K562 (cell line): ENCODE results near the gene MAS1L. TPM values are rescaled to one million over a fixed set of nuclear protein-coding genes. Genes with fewer than 3 reads are reported as not detected.

Experiments
- ATAC-seq: fragments of 200-7000 bp; cut with Tn5 transposase; 3 replicates; pipeline ENCODE4 v1.9.1; 2020; ENCODE audit warnings: moderate library complexity
- BruUV-seq: library from RNA; stranded (reverse); fragments of 400-500 nt; replicated peaks from 2 replicates; lab custom pipeline; 2021; lab: Mats Ljungman, UMichigan
- CTCF ChIA-PET: fragments of 300-600 bp; formaldehyde crosslinking; extraction: SDS; loops from one replicate; lab custom pipeline; 2021; ENCODE audit warnings: low intra/inter-chr PET ratio; lab: Yijun Ruan, JAX
- POLR2A ChIA-PET: fragments of 300-600, 350-650 bp; sonication (Branson Sonifier 250); formaldehyde crosslinking; extraction: SDS; loops from one replicate; lab custom pipeline; 2021; ENCODE audit warnings: antibody characterized with exemption, inconsistent platforms; lab: Yijun Ruan, JAX
- DNase-seq, 4 experiments: peaks; one replicate each; pipeline versions ENCODE4 v3.0.0 to v3.0.0-alpha.2; 2011 to 2018; ENCODE audit warnings: low spot score in 3 of 4, mixed read lengths in 3 of 4; ENCODE audit errors: extremely low read depth in 1 of 4
- FAIRE-seq: peaks from 2 replicates; lab custom pipeline; 2011; peaks lifted over from hg19 to GRCh38; lab: Jason Lieb, UNC
- H2AFZ ChIP-seq: 2 replicates; pipeline ENCODE4 v1.6.0; 2011; ENCODE audit warnings: low read depth, low read length, control low read depth, inconsistent platforms
- H3K27ac ChIP-seq: fragments of 200-600 bp; 3 replicates; pipeline ENCODE4 v1.8.0; 2011; ENCODE audit warnings: low read depth, mild to moderate bottlenecking, control low read depth, inconsistent platforms, low read length, moderate library complexity, mixed read lengths; ENCODE audit errors: extremely low read depth
- H3K27me3 ChIP-seq, 2 experiments: fragments of 300-600 bp in 1 of 2; 2 replicates in 1 of 2; 3 replicates in 1 of 2; pipeline versions ENCODE4 v1.6.0 to v1.8.0; 2011; ENCODE audit warnings: inconsistent platforms in 2 of 2, low read length in 2 of 2, mild to moderate bottlenecking in 1 of 2, mixed read lengths in 1 of 2, moderate library complexity in 1 of 2; ENCODE audit not compliant: control insufficient read depth in 2 of 2, insufficient read depth in 2 of 2
- H3K36me3 ChIP-seq: fragments of 300-600 bp; 3 replicates; pipeline ENCODE4 v1.8.0; 2011; ENCODE audit warnings: mild to moderate bottlenecking, low read length, inconsistent platforms; ENCODE audit not compliant: control insufficient read depth, insufficient read depth
- H3K4me1 ChIP-seq, 2 experiments: fragments of 200-600 bp in 1 of 2; replicated peaks in 1 of 2; 2 replicates in 1 of 2; 3 replicates in 1 of 2; pipeline versions ENCODE4 v1.5.1 to v1.8.0; 2011; ENCODE audit warnings: inconsistent platforms in 2 of 2, low read length in 2 of 2, mild to moderate bottlenecking in 1 of 2, mixed read lengths in 1 of 2, moderate library complexity in 1 of 2; ENCODE audit not compliant: control insufficient read depth in 2 of 2, insufficient read depth in 2 of 2
- H3K4me2 ChIP-seq: 2 replicates; pipeline ENCODE4 v1.6.1; 2011; ENCODE audit warnings: low read length, control low read depth, inconsistent platforms, mixed read lengths; ENCODE audit not compliant: insufficient read depth
- H3K4me3 ChIP-seq: fragments of 200-600 bp; sonication (generic), shearing (Covaris generic); 2 replicates; pipeline ENCODE4 v1.5.1; 2016; ENCODE audit warnings: control low read depth, inconsistent platforms
- H3K79me2 ChIP-seq: fragments of 200-600 bp; 3 replicates; pipeline ENCODE4 v1.8.0; 2011; ENCODE audit warnings: low read length, inconsistent platforms; ENCODE audit not compliant: control insufficient read depth, insufficient read depth
- H3K9ac ChIP-seq, 2 experiments: 2 replicates each; pipeline versions ENCODE4 v1.6.0 to v1.6.1; 2011; ENCODE audit warnings: low read depth in 2 of 2, low read length in 2 of 2, control low read depth in 1 of 2, inconsistent platforms in 1 of 2, mild to moderate bottlenecking in 1 of 2, mixed read lengths in 1 of 2; ENCODE audit not compliant: insufficient read depth in 1 of 2
- H3K9me1 ChIP-seq: one replicate; pipeline ENCODE4 v1.6.0; 2011; ENCODE audit warnings: inconsistent platforms, mild to moderate bottlenecking, low read length, moderate library complexity; ENCODE audit not compliant: control insufficient read depth, insufficient read depth
- H3K9me3 ChIP-seq: replicated peaks from 2 replicates; pipeline ENCODE4 v1.5.1; 2011; ENCODE audit warnings: low read depth, low read length, inconsistent platforms; ENCODE audit not compliant: control insufficient read depth, insufficient read depth
- H4K20me1 ChIP-seq: replicated peaks from 2 replicates; pipeline ENCODE4 v1.6.1; 2011; ENCODE audit warnings: low read length, inconsistent platforms, mixed read lengths; ENCODE audit not compliant: control insufficient read depth, insufficient read depth
- CLOCK ChIP-seq: fragments of 250-450 bp; sonication (Bioruptor Pico); IDR thresholded peaks from 2 replicates; pipeline ENCODE4 v1.4.0; 2020; ENCODE audit warnings: mild to moderate bottlenecking, moderate library complexity, borderline replicate concordance
- MEF2D ChIP-seq: conservative IDR thresholded peaks from 2 replicates; pipeline ENCODE4 v1.6.1; 2016; ENCODE audit warnings: low read depth, missing genetic modification characterization, missing compliant biosample characterization
- PURB ChIP-seq: sonication (generic); formaldehyde crosslinking; IDR thresholded peaks from 2 replicates; pipeline ENCODE4 v1.9.0; 2021; ENCODE audit warnings: low read depth, mild to moderate bottlenecking, missing genetic modification reagents
- ZNF431 ChIP-seq: sonication (generic); formaldehyde crosslinking; IDR thresholded peaks from 2 replicates; pipeline ENCODE4 v1.8.0; 2022; ENCODE audit warnings: mild to moderate bottlenecking, missing genetic modification reagents
- WGBS: fragments of 100-300 bp; shearing (Covaris generic); methylation state at CpG from one replicate; pipeline ENCODE4 v1.1.6; 2016; ENCODE audit warnings: low coverage, mixed read lengths; ENCODE audit not compliant: insufficient coverage; ENCODE audit errors: missing lambda C conversion rate; 5-methylcytosine and 5-hydroxymethylcytosine counted together
- in situ Hi-C: fragments of 300-500 bp; cut with MboI; formaldehyde crosslinking; loops from 4 replicates; pipeline ENCODE4 v1.15.0; 2018; ENCODE audit warnings: inconsistent platforms, mixed read lengths
- intact Hi-C: fragments of 100-400 bp; cut with micrococcal nuclease; formaldehyde crosslinking; loops from 2 replicates; pipeline ENCODE4 v1.14.2; 2022
- polyA plus RNA-seq, 8 experiments: library from polyadenylated mRNA; depleted of rRNA in 4 of 8; stranded (reverse) in 5 of 8; unstranded in 3 of 8; fragments of >200 nt; fragmentation: Nextera tagmentation in 2 of 8; fragmentation: Illumina TruSeq in 1 of 8; extraction: Ambion mirVana in 2 of 8; extraction: Trizol in 1 of 8; gene quantifications; 2 replicates each; pipeline versions ENCODE4 v1.2.1 to v1.2.3, GENCODE V29; 2011 to 2014; ENCODE audit warnings: inconsistent platforms in 1 of 8, missing spikeins in 1 of 8
- total RNA-seq, 7 experiments: library from RNA; depleted of rRNA in 6 of 7; stranded (reverse); fragments of >200 nt in 6 of 7; fragmentation: Illumina TruSeq in 2 of 7; extraction: Trizol in 2 of 7; gene quantifications; 2 replicates each; pipeline versions ENCODE4 v1.2.1 to v1.2.3, GENCODE V29; 2011 to 2021; ENCODE audit warnings: low replicate concordance in 1 of 7
- TF ChIP-seq, protein P1 (sequence below): fragments of 200-800 bp; sonication (Bioruptor generic); IDR thresholded peaks from 2 replicates; pipeline ENCODE4 v1.6.1; 2016; ENCODE audit warnings: missing genetic modification characterization, missing compliant biosample characterization

The MAS1L gene
- total and polyA plus RNA-seq, 9 of the 15 experiments (the other 6 are each of a cell fraction or from before 2014, with no cell fraction given), result not detected

GRCh38 chr6:29524444-29525310, 36.9 kb upstream of the MAS1L start:
- no TSS peak for BruUV-seq
- CTCF ChIA-PET, result no interaction called here

GRCh38 chr6:29524044-29524443, 36.3 kb upstream of the MAS1L start:
- POLR2A ChIA-PET, result no interaction called here
- peaks cover 7 to 9% of the 10 kb centered on the region in 2 experiments for H3K27me3 ChIP-seq

More at GRCh38 chr6:29524444-29525310, 36.9 kb upstream of the MAS1L start:
- in situ Hi-C loops, result no loop called here
- Histone ChIP-seq H3K9me3 (no peaks in the 10 kb centered on the region), H3K79me2 (no peaks in the 10 kb centered on the region), H4K20me1 (no peaks in the 10 kb centered on the region), H2AFZ (no peak overlapping the region), H3K4me2 (no peak overlapping the region), H3K4me3 (no peak overlapping the region), H3K36me3 (no peaks in the 10 kb centered on the region), H3K27me3 (peaks cover 7 to 9% of the 10 kb centered on the region in 2 experiments), H3K4me1 (no peaks in the 10 kb centered on the region; a peak in 1 of 5 replicates), H3K9me1 (no peaks in the 10 kb centered on the region), H3K9ac (no peak overlapping the region), H3K27ac (no peak overlapping the region)
- FAIRE-seq (no peak), DNase-seq (no peak), ATAC-seq (no peak)
- TF ChIP-seq PURB (CRISPR knock-in tag), result no peak
- POLR2A ChIA-PET, result interaction anchor here (0.6 to 0.8 kb wide), 2 partner anchors 38 to 68 kb away, joined by 3 read pairs; no protein-coding TSS in a partner anchor
- intact Hi-C loops, result no loop called here
- WGBS, result 3% methylated on average over 7 of the region's 7 CpGs

More at GRCh38 chr6:29524044-29524443, 36.3 kb upstream of the MAS1L start:
- no peak overlapping the region for H2AFZ ChIP-seq
- H3K79me2 ChIP-seq, result no peaks in the 10 kb centered on the region
- 2% methylated on average over 2 of the region's 2 CpGs for WGBS
- in situ Hi-C loops, result no loop called here
- ATAC-seq, result no peak
- no peaks in the 10 kb centered on the region for H3K9me1 ChIP-seq
- TF ChIP-seq MEF2D (tag) (no peak), CLOCK (CRISPR knock-in tag) (no peak), ZNF431 (CRISPR knock-in tag) (no peak)
- TF ChIP-seq, protein P1, sequence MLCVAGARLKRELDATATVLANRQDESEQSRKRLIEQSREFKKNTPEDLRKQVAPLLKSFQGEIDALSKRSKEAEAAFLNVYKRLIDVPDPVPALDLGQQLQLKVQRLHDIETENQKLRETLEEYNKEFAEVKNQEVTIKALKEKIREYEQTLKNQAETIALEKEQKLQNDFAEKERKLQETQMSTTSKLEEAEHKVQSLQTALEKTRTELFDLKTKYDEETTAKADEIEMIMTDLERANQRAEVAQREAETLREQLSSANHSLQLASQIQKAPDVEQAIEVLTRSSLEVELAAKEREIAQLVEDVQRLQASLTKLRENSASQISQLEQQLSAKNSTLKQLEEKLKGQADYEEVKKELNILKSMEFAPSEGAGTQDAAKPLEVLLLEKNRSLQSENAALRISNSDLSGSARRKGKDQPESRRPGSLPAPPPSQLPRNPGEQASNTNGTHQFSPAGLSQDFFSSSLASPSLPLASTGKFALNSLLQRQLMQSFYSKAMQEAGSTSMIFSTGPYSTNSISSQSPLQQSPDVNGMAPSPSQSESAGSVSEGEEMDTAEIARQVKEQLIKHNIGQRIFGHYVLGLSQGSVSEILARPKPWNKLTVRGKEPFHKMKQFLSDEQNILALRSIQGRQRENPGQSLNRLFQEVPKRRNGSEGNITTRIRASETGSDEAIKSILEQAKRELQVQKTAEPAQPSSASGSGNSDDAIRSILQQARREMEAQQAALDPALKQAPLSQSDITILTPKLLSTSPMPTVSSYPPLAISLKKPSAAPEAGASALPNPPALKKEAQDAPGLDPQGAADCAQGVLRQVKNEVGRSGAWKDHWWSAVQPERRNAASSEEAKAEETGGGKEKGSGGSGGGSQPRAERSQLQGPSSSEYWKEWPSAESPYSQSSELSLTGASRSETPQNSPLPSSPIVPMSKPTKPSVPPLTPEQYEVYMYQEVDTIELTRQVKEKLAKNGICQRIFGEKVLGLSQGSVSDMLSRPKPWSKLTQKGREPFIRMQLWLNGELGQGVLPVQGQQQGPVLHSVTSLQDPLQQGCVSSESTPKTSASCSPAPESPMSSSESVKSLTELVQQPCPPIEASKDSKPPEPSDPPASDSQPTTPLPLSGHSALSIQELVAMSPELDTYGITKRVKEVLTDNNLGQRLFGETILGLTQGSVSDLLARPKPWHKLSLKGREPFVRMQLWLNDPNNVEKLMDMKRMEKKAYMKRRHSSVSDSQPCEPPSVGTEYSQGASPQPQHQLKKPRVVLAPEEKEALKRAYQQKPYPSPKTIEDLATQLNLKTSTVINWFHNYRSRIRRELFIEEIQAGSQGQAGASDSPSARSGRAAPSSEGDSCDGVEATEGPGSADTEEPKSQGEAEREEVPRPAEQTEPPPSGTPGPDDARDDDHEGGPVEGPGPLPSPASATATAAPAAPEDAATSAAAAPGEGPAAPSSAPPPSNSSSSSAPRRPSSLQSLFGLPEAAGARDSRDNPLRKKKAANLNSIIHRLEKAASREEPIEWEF (CRISPR knock-in tag), result no peak
- TF ChIP-seq, all 486 proteins: peak for 0
- no TSS peak for BruUV-seq
- FAIRE-seq, result no peak
- no peak overlapping the region for H3K27ac ChIP-seq
- no peaks in the 10 kb centered on the region for H4K20me1 ChIP-seq
- CTCF ChIA-PET, result no interaction called here
- intact Hi-C loops, result no loop called here
- H3K4me1 ChIP-seq, result no peaks in the 10 kb centered on the region; a peak in 1 of 5 replicates
- H3K9ac ChIP-seq, result no peak overlapping the region
- no peak overlapping the region for H3K4me3 ChIP-seq
- no peak overlapping the region for H3K4me2 ChIP-seq
- no peaks in the 10 kb centered on the region for H3K9me3 ChIP-seq
- no peaks in the 10 kb centered on the region for H3K36me3 ChIP-seq
- no peak for DNase-seq
